C4-2B (cell line): ENCODE data around the gene TACC3.

Experiments used
- H3K27ac ChIP-seq: fragments of 450-650 bp; 2 replicates; pipeline ENCODE4 v1.5.1; 2017
- ZFX ChIP-seq: fragments of 450-650 bp; IDR thresholded peaks from 2 replicates; pipeline ENCODE4 v1.6.1; 2017
- TF ChIP-seq, protein P1 (sequence below): fragments of 450-650 bp; conservative IDR thresholded peaks from 2 replicates; pipeline ENCODE4 v1.5.1; 2017; ENCODE audit warnings: mild to moderate bottlenecking

Gene TACC3

DNA sequence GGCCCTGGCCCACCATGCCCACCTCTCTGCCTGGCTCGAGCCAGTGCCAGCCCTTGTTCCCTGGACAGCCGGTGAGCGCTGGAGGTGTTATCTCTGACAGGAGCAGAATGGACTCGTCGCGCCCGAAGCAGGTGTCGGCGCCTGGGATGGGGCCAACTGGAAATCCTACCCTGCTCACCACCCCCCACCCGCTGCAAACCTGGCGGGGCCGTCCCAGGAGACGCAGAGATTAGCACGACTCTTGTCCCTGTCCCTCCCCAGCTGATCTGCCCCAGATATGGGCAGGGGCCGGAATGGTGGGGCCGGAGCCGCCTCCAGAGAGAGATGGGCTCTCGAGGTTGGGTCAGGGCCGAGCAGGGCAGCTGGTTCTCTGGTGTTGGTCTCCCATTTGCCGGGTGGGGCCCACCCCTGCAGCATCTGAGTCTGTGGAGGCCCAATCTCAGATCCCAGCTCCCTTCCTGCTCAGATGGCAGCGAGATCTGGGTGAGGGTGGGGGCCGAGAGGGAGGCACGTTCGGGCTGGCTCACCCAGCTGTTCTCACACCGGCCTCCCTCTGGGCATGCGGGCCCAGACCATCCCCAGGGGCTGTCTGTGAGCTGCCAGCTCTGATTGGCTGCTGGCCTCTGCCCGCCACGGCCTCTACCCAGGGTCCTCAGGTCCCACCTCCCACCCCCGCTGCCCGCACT, 51.7 kb downstream of the TACC3 start:
- H3K27ac ChIP-seq, result no peak overlapping the region
- no peak for TF ChIP-seq ZFX
- TF ChIP-seq, protein P1, sequence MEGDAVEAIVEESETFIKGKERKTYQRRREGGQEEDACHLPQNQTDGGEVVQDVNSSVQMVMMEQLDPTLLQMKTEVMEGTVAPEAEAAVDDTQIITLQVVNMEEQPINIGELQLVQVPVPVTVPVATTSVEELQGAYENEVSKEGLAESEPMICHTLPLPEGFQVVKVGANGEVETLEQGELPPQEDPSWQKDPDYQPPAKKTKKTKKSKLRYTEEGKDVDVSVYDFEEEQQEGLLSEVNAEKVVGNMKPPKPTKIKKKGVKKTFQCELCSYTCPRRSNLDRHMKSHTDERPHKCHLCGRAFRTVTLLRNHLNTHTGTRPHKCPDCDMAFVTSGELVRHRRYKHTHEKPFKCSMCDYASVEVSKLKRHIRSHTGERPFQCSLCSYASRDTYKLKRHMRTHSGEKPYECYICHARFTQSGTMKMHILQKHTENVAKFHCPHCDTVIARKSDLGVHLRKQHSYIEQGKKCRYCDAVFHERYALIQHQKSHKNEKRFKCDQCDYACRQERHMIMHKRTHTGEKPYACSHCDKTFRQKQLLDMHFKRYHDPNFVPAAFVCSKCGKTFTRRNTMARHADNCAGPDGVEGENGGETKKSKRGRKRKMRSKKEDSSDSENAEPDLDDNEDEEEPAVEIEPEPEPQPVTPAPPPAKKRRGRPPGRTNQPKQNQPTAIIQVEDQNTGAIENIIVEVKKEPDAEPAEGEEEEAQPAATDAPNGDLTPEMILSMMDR, result no peak

DNA sequence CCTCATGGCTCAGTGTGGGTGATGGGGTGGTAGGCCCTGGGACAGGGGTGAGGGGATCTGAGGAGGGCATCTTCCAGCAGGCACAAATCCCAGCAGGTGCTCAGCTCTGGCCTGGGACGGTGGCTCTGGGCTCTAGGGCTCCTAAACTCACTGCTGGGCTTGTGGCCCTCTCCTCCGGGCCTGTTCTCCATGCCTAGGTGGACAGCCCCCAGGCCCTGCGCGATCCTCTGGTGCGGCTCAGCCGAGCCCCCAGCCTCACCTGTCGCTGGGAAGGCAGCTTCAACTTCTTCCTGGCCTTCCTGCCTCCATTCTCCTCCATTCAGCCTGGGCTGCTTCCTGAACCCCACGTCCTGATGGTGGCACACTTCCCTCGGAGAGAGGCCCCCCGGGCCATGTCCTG, 52.4 kb downstream of the TACC3 start:
- TF ChIP-seq, protein P1, result no peak
- no peak for TF ChIP-seq ZFX

DNA sequence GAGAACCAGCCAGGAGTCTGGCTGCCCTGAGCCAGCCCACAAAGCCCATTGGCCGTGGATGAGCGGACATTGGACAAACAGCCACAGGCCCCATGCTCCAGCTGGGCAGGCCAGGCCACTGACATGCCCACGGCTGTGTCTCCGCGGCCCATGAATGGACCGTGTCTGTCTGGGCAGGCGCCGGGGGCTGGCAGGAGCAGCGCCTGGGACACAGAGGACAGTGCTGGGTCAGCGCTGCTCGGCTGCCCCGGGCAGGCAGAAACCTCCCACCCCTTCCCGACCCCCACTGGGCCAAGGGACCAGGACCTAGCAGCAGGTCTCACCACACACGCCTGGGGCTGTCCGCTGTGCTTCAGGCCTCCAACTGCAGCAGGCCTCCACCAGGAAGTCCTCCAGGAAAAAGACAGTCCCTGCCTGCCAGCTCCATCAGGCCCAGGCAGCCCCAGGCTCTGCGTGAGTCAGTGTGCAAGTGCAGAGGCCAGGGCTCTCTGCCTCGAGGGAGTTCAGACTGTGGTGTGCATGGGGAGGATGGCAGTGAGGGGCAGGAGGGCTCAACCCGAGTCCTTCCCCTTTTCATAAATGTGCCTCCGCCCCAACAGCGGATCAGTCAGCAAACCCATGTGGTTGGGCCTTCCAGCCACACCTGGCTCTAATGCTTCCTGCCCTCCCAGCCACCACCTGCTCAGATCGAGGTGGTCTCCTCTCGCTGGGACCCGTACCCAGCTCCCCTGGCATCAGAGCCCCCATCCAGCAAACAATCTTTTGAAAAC, 54.6 kb downstream of the TACC3 start:
- no peak overlapping the region for H3K27ac ChIP-seq
- TF ChIP-seq ZFX, result no peak
- TF ChIP-seq, protein P1, result no peak

More for the DNA sequence above, 52.4 kb downstream of the TACC3 start:
- no peak overlapping the region for H3K27ac ChIP-seq

DNA sequence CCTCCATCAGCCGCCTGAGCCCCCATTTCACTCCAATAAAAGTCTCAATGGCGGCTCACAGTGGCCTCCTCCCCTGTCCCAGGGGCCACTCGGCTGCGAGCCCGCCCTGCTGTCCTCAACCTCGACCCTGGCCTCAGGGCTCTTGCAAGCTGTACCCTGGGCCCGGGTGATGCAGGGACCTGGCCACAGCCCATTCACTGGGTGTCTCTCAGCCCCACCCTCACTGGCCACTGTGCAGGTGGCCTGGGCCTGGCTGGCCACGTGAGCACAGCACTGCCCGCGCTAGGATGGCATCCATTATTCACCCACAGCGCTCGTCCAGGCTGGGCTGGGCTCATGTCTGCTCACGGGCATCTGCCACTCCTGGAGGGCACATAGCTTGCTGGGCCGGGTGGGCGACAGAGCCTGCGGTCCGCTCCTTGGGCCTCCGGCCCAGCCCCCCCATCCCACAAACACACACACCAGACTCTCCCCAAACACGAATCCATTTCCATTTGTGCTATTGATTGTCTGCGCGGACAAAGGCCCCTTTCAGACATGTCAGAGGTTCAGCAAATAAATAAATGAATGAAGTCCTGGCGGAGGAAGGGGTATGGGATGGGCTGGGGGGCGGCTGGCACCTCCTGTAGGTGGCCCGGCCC, 55.3 kb downstream of the TACC3 start:
- TF ChIP-seq, protein P1, result no peak
- TF ChIP-seq ZFX, result no peak
- no peak overlapping the region for H3K27ac ChIP-seq

DNA sequence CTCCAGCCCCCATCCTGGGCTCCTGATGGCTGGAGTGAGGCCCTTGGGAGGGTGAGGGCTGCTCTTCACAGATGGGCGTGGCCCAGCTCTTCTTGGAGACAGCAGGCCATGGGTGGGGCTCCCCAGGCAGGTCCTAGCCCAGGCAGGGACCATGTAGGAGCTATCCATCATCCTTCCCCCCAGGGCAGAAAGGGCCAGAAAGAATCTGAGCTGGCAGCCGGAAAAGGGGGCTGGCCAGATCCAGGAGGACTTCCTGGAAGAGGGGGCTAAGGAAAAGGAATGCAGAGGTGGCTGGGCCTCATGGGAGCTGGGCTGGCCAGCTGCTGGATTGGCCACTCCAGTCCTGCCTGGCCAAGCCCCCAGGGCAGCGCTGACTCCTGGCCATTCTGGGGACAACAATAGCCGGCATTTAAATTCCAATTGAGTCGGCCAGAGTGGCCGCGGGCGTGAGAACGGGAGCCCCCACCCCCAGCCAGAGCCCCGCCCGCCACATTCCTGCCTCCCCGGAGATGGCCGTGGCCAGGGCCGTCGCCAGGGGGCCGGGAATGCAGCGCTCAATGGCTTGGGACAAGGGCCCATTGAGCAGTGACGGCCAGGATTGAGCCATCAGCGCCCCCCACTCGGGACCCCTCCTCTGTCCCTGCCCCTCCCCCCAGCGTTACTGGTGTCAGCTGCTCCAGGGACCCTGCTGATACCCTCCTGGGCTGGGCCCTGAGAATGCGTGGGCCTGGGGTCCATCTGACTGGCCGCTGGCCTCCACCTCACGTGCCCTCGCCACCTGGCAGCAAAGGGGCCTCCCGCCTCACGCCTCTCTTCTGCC, 56.7 kb downstream of the TACC3 start:
- no peak overlapping the region for H3K27ac ChIP-seq
- no peak for TF ChIP-seq ZFX
- TF ChIP-seq, protein P1, result no peak

DNA sequence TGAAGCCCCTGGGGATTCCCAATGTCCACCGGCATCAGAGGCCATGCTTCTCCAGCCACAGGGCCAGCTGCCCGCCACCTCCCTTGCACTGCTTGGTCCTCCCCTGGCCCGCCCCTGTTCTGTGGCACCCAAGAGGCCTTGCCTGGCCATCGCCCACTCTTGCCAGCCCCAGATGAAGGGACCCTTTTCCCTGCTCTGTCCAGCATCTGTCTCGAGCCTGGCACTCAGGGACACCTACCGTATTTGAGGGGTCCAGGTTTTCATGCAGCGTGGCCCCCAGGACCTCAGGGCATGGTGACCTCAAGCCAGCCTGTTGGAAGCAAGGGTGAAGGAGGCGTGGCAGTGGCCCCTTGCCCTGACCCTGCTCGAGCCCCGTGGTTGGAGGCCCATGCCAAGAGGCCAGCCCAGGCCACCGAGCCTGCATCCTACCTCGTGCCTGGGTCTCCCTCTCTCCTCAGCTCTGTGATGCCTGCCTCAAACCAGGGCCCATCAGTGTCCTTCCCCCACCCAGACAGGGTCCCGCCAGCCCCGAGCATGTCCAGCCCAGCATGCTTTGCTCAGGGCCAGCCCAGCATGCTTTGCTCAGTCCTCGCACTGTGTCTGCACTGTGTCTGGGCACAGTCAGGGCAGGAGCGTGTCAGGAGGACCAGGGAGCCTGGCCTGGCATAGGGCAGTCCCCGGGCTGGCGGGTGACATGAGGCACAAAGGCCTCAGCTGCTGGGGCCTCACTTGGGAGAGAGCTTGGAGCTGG, 57.5 kb downstream of the TACC3 start:
- H3K27ac ChIP-seq, result no peak overlapping the region
- TF ChIP-seq, protein P1, result no peak
- no peak for TF ChIP-seq ZFX
